GM18517 (cell line): ENCODE results near the gene SULT2B1.
"Not testable (repeated sequence)": the region's sequence is repeated elsewhere in the genome, so short reads cannot be mapped to it uniquely, and the experiment has no call there.

Source experiments
- ATAC-seq: cut with Tn5 transposase; IDR thresholded peaks from one replicate; pipeline ENCODE4 v1.9.1; 2021; ENCODE audit warnings: mild to moderate bottlenecking, moderate library complexity; ENCODE audit not compliant: unreplicated experiment

Gene SULT2B1

DNA sequence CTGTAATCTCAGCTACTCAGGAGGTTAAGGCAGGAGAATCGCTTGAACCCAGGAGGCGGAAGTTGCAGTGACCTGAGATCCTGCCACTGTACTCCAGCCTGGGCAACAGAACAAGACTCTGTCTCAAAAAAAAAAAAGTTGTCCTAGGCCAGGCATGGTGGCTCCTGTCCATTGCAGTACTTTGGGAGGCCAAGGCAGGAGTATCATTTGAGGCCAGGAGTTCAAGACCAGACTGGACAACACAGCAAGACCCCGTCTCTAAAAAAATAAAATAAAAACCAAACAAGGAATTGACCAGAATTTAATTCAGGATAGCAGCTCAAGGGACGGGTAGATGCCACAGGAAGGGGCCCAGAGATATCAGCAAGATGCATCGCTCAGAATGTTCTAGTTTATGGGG is 4.9 kb downstream of the SULT2B1 start:
- ATAC-seq, result no peak

DNA sequence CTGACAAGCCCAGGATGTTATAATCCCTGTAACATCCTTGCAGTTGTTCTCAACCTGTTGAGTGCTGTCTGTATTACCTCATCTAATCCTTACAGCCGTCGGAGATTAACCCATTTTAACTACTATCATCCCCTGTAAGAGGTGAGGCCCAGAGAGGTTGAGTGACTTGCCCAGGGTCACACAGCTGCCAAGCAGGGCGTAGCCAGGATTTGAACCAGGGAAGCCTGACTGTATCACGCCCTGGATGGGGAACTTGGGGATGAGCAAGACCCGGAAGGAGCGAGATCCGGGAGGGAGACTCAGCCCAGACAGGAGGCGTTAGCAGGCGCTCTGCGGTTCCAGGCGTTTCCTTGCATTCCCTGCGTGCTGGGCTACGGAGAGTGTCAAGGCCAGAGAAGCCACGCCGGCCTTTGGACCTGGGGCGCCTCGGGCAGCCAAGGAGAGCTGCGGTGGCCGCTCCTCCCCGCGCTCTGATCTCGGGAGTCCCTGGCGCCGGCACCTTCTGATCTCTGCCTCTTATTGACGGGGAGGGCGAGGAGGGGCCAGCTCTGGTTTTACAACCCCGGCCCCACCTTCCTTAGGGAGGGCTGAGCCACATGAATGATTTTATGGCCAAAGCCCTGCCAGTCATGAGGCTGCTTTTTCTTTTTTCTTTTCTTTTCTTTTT is 6.2 kb downstream of the SULT2B1 start:
- ATAC-seq, result no peak

- ATAC-seq, result no peak
These were observed 8.1 kb downstream of the SULT2B1 start for GRCh38 chr19:48560095-48560530.

DNA sequence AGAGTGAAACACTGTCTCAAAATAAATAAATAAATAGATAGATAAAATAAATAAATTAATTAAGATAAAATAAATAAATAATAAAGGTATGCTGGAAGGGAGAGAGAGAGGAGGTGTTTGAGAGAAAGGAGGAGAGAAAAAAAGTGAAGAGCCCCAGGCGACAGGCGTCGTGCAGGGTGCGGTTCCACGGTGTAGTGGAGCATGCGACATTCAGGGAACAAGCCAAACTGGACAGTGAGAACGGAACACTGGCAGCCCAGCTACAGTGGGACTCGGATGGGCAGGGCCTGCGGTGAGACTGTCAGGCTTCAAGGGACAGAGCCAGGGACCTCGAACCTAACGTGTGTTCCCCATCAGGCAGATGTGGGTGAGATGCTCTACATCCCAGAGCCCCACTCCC is 9.4 kb downstream of the SULT2B1 start:
- no peak for ATAC-seq

GRCh38 chr19:48565090-48565489 is 13.1 kb downstream of the SULT2B1 start:
- no peak for ATAC-seq

DNA sequence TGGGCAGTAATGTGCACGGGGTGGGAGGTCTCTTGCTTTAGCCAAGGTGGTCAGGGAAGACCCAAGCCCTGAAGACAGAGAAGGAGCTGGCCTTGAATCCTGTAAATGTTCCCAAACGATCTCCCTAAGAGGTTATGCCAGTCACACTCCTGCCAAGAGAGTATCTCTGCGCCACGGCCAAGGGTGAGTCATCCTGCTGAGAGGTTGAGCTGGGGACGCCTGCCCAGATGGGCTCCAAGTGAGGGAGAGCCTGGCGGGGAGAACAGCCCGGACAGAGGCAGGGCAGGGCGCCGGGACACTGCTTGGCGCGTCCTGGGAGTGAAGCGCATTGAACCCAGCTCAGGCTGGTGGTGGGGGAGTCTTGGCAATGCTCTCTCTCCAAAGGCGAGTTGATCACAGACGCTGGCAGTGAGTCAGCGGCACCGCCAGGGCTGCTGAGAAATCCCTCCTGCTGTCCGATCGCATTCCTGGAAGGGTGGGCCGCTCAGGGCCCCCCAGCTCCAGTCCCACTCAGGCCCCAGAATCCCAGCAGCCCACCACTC is 16.4 kb downstream of the SULT2B1 start:
- ATAC-seq, result no peak

- no peak for ATAC-seq
These were observed 17.8 kb downstream of the SULT2B1 start for GRCh38 chr19:48569814-48570213.

GRCh38 chr19:48571378-48572162 is 19.6 kb downstream of the SULT2B1 start:
- ATAC-seq, result no peak

GRCh38 chr19:48573163-48573505 is 21.2 kb downstream of the SULT2B1 start:
- no peak for ATAC-seq

DNA sequence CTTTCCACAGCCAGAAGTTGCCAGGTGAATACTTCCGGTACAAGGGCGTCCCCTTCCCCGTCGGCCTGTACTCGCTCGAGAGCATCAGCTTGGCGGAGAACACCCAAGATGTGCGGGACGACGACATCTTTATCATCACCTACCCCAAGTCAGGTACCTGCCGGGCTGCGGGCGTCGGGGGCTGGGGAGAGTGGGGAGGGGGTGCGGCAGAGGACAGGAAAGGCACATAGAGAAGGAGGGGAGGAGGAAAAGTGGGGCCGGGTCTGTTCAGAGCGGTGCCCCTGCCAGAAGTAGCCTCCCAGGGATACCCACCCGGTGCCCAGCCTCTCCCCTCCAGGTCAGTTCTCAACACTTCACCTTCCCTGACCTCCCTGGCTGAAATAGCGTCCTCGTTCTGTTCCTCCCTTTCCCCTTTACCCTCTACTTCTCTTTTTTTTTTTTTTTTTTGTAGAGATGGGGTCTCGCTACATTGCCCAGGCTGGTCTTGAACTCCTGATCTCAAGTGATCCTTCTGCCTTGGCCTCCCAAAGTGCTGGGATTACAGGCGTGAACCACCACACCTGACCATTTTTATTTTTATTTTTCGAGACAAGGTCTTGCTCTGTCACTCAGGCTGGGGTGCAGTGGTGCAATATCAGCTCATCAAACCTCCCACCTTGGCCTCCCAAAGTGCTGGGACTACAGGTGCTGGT is 24.1 kb downstream of the SULT2B1 start:
- no peak for ATAC-seq

DNA sequence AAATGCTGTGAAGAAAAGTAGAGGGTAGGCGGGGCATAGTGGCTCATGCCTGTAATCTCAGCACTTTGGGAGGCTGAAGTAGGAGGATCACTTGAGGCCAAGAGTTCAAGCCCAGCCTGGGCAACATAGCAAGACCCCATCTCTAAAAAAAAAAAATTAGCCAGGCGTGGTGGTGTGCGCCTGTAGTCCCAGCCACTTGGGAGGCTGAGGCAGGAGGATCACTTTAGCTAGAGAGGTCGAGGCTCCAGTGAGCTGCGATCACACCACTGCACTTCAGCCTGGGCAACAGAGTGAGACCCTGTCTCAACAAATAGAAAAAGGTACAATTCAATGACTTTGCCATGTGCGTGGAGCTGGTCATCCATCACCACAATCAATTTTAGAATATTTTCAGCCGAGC is 25.9 kb downstream of the SULT2B1 start:
- ATAC-seq, result not testable (repeated sequence)

- ATAC-seq, result no peak
These were observed 26.9 kb downstream of the SULT2B1 start for GRCh38 chr19:48578891-48579290.

DNA sequence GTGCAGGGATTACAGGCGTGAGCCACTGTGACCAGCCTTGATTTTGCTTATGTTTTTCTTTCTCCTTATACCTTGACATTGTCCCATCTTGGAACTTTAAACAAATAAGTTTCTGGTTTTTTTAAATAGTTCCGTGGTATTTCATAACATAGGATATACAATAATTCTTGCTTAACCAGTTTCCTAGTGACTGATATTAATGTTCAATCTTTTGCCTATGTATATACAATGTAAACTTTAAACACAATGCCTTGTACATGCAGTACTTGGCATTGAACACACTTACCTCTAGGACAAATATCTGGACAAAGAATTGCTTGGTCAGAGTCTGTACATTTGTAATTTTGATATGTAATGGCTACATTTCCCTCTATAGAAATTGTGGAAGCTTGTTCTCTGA is 30.2 kb downstream of the SULT2B1 start:
- ATAC-seq, result no peak

- no peak for ATAC-seq
These were observed 35.4 kb downstream of the SULT2B1 start for GRCh38 chr19:48587387-48587786.

DNA sequence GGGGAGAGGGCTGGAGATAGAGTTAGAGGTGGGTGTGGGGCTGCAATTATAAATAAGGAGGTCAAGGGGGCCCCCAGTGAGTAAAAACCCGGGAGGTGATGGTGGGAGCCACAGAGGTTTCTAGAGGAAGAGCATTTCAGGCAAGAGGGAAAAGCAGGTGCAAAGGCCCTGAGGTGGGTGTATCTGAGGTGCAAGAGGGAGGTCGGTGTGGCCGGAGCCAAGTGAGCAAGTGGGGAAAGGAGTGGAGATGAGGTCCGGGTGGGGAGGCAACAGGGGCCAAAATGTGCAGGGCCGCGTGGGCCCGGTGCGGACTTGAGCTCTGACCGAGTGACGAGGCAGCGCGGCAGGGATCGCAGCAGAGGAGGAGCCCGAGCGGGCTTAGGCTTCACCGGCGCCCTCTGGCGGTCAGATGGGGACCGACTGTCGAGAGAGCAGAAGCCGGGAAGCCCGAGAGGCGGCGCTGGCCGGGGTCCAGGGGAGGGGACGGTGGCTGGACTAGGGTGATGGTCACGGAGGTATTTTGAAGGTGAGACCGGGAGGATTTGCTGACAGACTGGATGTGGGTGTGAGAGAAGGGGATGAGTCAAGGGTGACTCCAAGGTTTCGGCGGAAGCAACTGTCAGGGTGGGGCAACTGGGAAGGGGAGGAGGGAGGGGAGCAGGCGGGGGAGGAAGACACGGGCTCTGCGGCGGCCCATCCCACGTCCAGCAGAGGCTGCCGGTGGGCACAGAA is 36.9 kb downstream of the SULT2B1 start:
- ATAC-seq, result no peak

DNA sequence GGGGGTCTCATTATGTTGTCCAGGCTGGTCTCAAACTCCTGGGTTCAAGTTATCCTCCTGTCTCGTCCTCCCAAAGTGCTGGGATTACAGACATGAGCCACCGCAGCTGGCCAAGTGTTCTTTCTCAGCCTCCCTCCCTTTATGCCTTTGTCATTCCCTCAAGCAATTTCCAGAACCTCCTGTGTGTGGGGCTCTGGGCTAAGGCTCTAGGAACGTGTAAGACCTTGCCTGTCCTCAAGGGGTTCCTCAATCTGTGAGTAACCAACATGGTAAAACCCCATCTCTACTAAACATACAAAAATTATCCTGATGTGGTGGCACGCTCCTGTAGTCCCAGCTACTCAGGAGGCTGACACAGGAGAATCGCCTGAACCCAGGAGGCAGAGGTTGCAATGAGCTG is 39.0 kb downstream of the SULT2B1 start:
- no peak for ATAC-seq

- no peak for ATAC-seq
These were observed 43.2 kb downstream of the SULT2B1 start for GRCh38 chr19:48595171-48595570.

DNA sequence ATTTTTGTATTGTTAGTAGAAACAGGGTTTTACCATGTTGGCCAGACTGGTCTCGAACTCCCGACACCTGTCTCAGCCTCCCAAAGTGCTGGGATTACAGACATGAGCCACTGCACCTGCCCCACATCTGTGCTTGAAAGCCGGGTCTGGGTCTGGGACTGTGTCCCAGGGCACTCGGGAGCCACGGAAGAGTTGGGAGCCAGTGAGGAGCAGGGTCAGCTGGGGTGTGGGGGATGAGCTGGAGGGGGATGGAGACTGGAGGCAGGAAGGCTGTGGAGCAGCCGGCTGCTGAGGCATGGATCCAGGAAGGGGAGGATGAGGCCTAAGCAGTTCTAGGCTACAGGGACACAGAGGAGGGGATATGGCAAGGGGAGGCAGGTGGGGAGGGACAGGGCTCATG is 43.9 kb downstream of the SULT2B1 start:
- no peak for ATAC-seq

DNA sequence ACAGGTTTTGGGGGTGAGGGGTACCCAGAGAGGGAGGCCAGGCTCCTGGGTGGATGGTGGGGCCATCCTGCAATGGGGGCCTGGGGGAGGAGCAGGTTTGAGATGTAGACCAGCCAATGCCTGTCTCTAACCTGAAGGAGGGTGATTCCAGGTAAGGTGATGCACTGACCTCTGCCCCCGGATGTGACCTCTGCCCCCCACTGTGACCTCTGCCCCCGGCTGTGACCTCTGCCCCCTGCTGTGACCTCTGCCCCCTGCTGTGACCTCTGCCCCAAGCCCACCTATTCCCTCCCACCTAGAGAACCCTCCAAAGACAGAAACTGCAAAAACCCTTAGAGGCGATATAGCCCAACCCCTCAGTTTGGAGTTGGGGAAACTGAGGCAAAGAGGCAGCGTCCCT is 44.3 kb downstream of the SULT2B1 start:
- ATAC-seq, result no peak

DNA sequence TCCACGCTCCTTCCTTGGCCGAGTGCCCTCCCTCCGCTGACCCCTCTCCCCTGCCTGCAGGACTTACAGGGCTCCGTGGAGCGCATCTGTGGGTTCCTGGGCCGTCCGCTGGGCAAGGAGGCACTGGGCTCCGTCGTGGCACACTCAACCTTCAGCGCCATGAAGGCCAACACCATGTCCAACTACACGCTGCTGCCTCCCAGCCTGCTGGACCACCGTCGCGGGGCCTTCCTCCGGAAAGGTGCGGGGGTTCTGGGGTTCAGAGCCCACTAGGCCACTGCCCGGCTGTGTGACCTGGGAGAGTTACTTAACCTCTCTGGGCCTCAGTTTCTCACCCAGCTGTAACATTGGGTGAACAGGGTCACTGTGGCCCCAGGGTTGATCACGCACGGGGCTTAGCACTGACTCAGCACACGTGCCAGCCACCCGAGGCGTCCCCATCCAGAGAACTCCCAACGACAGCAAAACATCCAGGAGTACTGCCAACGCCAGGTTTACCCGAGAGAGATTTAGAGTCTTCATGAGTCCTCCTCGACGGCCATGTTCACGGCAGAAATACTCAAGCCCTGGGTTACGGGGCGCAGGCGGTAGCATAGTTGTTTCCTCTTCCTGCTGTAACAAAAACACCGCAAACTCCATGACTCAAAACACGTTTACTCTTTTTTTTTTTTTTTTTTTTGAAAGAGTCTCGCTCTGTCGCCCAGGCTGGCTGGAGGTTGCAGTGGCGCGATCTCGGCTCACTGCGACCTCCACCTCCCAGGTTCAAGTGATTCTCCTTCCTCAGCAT is 44.9 kb downstream of the SULT2B1 start:
- no peak for ATAC-seq
